SK-N-SH (cell line): ENCODE data around the gene POLR3GL. TPM values are rescaled to one million over a fixed set of nuclear protein-coding genes. Genes with fewer than 3 reads are reported as not detected.

Source experiments
- CTCF ChIA-PET: fragments of 300-600, 350-600 bp; formaldehyde crosslinking; extraction: SDS; loops from one replicate; lab custom pipeline; 2021; lab: Yijun Ruan, JAX
- POLR2A ChIA-PET: fragments of 350-600 bp; sonication (Branson Sonifier 250); formaldehyde crosslinking; extraction: SDS; loops from one replicate; lab custom pipeline; 2020; ENCODE audit warnings: antibody characterized with exemption, inconsistent platforms; lab: Yijun Ruan, JAX
- DNase-seq: peaks from one replicate; pipeline ENCODE4 v3.0.0; 2012
- H2AFZ ChIP-seq: fragments of 200-600 bp; sonication (generic); 2 replicates; pipeline ENCODE4 v1.8.1; 2016; ENCODE audit warnings: antibody characterized with exemption, mild to moderate bottlenecking, low read depth
- H3F3A ChIP-seq: fragments of 200-600 bp; sonication (generic); replicated peaks from 2 replicates; pipeline ENCODE3; 2016; ENCODE audit warnings: antibody characterized with exemption, mild to moderate bottlenecking; ENCODE audit not compliant: insufficient read depth
- H3K27ac ChIP-seq, 2 experiments: fragments of 200-500 bp in 1 of 2; fragments of 200-600 bp in 1 of 2; sonication (Bioruptor generic) in 1 of 2; sonication (generic), shearing (Covaris generic) in 1 of 2; 2 replicates each; pipeline versions ENCODE4 v1.5.1 to v1.6.1; 2014 to 2016; ENCODE audit warnings: low read depth in 2 of 2, inconsistent platforms in 1 of 2, low read length in 1 of 2, mild to moderate bottlenecking in 1 of 2, mixed read lengths in 1 of 2
- H3K27me3 ChIP-seq: fragments of 200-600 bp; sonication (generic), shearing (Covaris generic); 2 replicates; pipeline ENCODE4 v1.6.1; 2016; ENCODE audit warnings: mixed run types; ENCODE audit not compliant: insufficient read depth
- H3K36me3 ChIP-seq, 2 experiments: fragments of 200-500 bp in 1 of 2; fragments of 200-600 bp in 1 of 2; sonication (Bioruptor generic) in 1 of 2; sonication (generic) in 1 of 2; replicated peaks in 1 of 2; 2 replicates each; pipeline versions ENCODE3 to v1.5.1; 2014 to 2016; ENCODE audit warnings: low read length in 1 of 2, mild to moderate bottlenecking in 1 of 2; ENCODE audit not compliant: insufficient read depth in 2 of 2, control insufficient read depth in 1 of 2
- H3K4me1 ChIP-seq, 2 experiments: fragments of 200-500 bp in 1 of 2; fragments of 200-600 bp in 1 of 2; sonication (Bioruptor generic) in 1 of 2; sonication (generic), shearing (Covaris generic) in 1 of 2; 2 replicates each; pipeline versions ENCODE4 v1.5.1 to v1.6.1; 2014 to 2016; ENCODE audit warnings: low read depth in 1 of 2, low read length in 1 of 2, mixed run types in 1 of 2; ENCODE audit not compliant: insufficient read depth in 2 of 2, control insufficient read depth in 1 of 2
- H3K4me2 ChIP-seq: fragments of 200-600 bp; sonication (generic), shearing (Covaris generic); 2 replicates; pipeline ENCODE4 v1.6.1; 2017; ENCODE audit warnings: mixed run types
- H3K4me3 ChIP-seq, 2 experiments: fragments of 200-500 bp in 1 of 2; fragments of 200-600 bp in 1 of 2; sonication (Bioruptor generic) in 1 of 2; sonication (generic), shearing (Covaris generic) in 1 of 2; 2 replicates each; pipeline versions ENCODE4 v1.5.1 to v1.8.1; 2014 to 2016; ENCODE audit warnings: low read depth in 2 of 2, inconsistent platforms in 1 of 2, low read length in 1 of 2, mild to moderate bottlenecking in 1 of 2, mixed read lengths in 1 of 2, moderate library complexity in 1 of 2
- H3K79me2 ChIP-seq: fragments of 200-600 bp; sonication (generic); 2 replicates; pipeline ENCODE4 v1.8.1; 2017; ENCODE audit warnings: mild to moderate bottlenecking; ENCODE audit not compliant: insufficient read depth
- H3K9ac ChIP-seq: fragments of 200-600 bp; sonication (generic); 2 replicates; pipeline ENCODE4 v1.6.1; 2017; ENCODE audit warnings: mixed run types
- H3K9me2 ChIP-seq: fragments of 200-600 bp; sonication (generic); 2 replicates; pipeline ENCODE4 v1.6.1; 2017; ENCODE audit warnings: mixed run types
- H3K9me3 ChIP-seq: fragments of 200-600 bp; sonication (generic); 2 replicates; pipeline ENCODE4 v1.6.1; 2017; ENCODE audit warnings: mixed run types, mild to moderate bottlenecking, moderate library complexity
- H4K20me1 ChIP-seq: fragments of 200-600 bp; sonication (generic); 2 replicates; pipeline ENCODE4 v1.6.1; 2017; ENCODE audit warnings: mild to moderate bottlenecking, mixed run types; ENCODE audit not compliant: insufficient read depth
- CHD2 ChIP-seq: fragments of 150-350 bp; IDR thresholded peaks from 2 replicates; pipeline ENCODE4 v1.6.1; 2018; ENCODE audit warnings: low read length; ENCODE audit not compliant: partially characterized antibody
- ELF1 ChIP-seq: IDR thresholded peaks from 2 replicates; pipeline ENCODE4 v1.4.0; 2012
- FOSL2 ChIP-seq: IDR thresholded peaks from 2 replicates; pipeline ENCODE4 v1.4.0; 2012; ENCODE audit warnings: low read depth, mild to moderate bottlenecking, moderate library complexity, borderline replicate concordance
- FOXJ3 ChIP-seq: sonication (generic); formaldehyde crosslinking; IDR thresholded peaks from 2 replicates; pipeline ENCODE4 v1.5.1; 2020; ENCODE audit warnings: mild to moderate bottlenecking, missing genetic modification reagents
- GABPA ChIP-seq: IDR thresholded peaks from 2 replicates; pipeline ENCODE4 v1.4.0; 2012; ENCODE audit warnings: low read depth, mild to moderate bottlenecking
- POLR2AphosphoS5 ChIP-seq: IDR thresholded peaks from 2 replicates; pipeline ENCODE4 v1.6.1; 2012; ENCODE audit warnings: low read depth, low read length
- RAD21 ChIP-seq: IDR thresholded peaks from 2 replicates; pipeline ENCODE4 v1.6.1; 2012; ENCODE audit warnings: mild to moderate bottlenecking, low read length
- RFX5 ChIP-seq: IDR thresholded peaks from 2 replicates; pipeline ENCODE4 v1.6.1; 2012; ENCODE audit warnings: mild to moderate bottlenecking, improper control_type of control experiment, low read length
- RXRA ChIP-seq: IDR thresholded peaks from 2 replicates; pipeline ENCODE4 v1.4.0; 2012; ENCODE audit warnings: low read depth, mild to moderate bottlenecking, borderline replicate concordance
- TCF12 ChIP-seq: IDR thresholded peaks from 2 replicates; pipeline ENCODE4 v1.4.0; 2012
- TEAD4 ChIP-seq: IDR thresholded peaks from 2 replicates; pipeline ENCODE4 v1.4.0; 2012; ENCODE audit warnings: mild to moderate bottlenecking, borderline replicate concordance; ENCODE audit not compliant: insufficient read depth
- YY1 ChIP-seq: IDR thresholded peaks from 2 replicates; pipeline ENCODE4 v1.4.0; 2012; ENCODE audit warnings: low read depth, mild to moderate bottlenecking
- WGBS: methylation state at CpG from one replicate; pipeline ENCODE4 v1.1.6; 2017; ENCODE audit warnings: low lambda C conversion rate; 5-methylcytosine and 5-hydroxymethylcytosine counted together
- polyA plus RNA-seq, 3 experiments: library from polyadenylated mRNA; depleted of rRNA; stranded (reverse); fragments of >200 nt; gene quantifications; 2 replicates each; pipeline ENCODE4 v1.2.3, GENCODE V29; 2012
- TF ChIP-seq, protein P1 (sequence below): IDR thresholded peaks from 2 replicates; pipeline ENCODE4 v1.4.0; 2012; ENCODE audit warnings: low read depth
- TF ChIP-seq, protein P2 (sequence below): IDR thresholded peaks from 2 replicates; pipeline ENCODE4 v1.4.0; 2012; ENCODE audit warnings: low read depth, borderline replicate concordance
- TF ChIP-seq, protein P3 (sequence below): fragments of 200-600 bp; sonication (generic); IDR thresholded peaks from 2 replicates; pipeline ENCODE4 v1.6.1; 2017; ENCODE audit warnings: antibody characterized with exemption, mild to moderate bottlenecking, moderate library complexity

Gene POLR3GL
- polyA plus RNA-seq, 1 of the 3 experiments (the other 2 are of a cell fraction), result 15.8 TPM

DNA sequence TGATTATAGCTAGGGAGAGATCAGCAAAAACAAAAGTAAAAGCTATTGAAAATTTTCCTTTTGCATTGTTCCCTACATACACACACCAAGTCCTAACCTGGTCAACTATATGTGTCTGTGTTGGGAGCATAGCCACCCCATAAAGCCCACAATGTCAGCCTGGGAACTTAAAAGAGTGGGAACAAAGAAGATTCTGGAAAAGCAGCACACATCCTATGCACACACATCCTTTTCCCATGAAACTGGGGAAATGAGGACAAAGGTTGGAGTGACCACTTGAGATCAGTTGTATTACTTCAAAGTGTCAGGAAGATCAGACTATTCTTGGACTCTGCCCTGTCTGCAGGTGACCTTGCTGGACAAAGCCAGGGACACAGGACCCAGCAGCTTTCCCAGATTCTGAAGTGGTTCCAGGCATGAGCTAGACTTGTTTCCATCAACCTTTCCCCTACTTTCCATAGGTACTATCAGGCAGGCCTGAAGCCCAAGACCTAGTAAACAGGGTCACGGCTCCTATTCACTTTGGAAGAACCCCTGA lies 16.0 kb downstream of the POLR3GL start:
- H3K4me2 ChIP-seq, result 0 out of 2 replicates have a peak overlapping the region, but pooled peaks have one; percentile 49
- TF ChIP-seq RXRA, result no peak
- no peak for TF ChIP-seq RAD21
- no peak for TF ChIP-seq RFX5
- TF ChIP-seq, protein P1, sequence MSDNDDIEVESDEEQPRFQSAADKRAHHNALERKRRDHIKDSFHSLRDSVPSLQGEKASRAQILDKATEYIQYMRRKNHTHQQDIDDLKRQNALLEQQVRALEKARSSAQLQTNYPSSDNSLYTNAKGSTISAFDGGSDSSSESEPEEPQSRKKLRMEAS, result no peak
- no peak for TF ChIP-seq FOSL2
- no peak for TF ChIP-seq GABPA
- no peak for TF ChIP-seq CHD2
- no peak for TF ChIP-seq TEAD4
- H3K4me1 ChIP-seq, result peaks cover 34% of the 10 kb centered on the region in 2 experiments
- DNase-seq, result no peak
- H3K27ac ChIP-seq, result peak overlapping the region; percentile 87 to 92
- 100% methylated on average over 1 of the region's 1 CpG for WGBS
- no peak overlapping the region for H3K4me3 ChIP-seq
- H3K9me3 ChIP-seq, result no peaks in the 10 kb centered on the region
- peak overlapping the region; percentile 31 for H2AFZ ChIP-seq
- H3K79me2 ChIP-seq, result no peaks in the 10 kb centered on the region
- peaks cover 19% of the 10 kb centered on the region for H3F3A ChIP-seq
- H3K36me3 ChIP-seq, result peaks cover 0 to 5% of the 10 kb centered on the region in 2 experiments
- H4K20me1 ChIP-seq, result no peaks in the 10 kb centered on the region
- ChIA-PET CTCF (interaction anchor here (0.8 to 8.2 kb wide), 10 partner anchors 9 to 135 kb away, joined by 3 to 187 read pairs (median 36); partner anchors contain the start of genes ANKRD34A, LIX1L, NUDT17 and POLR3GL), POLR2A (interaction anchor here (0.7 to 2.3 kb wide), 6 partner anchors 8 to 53 kb away, joined by 3 to 8 read pairs (median 4); partner anchors contain the start of genes ANKRD34A, POLR3GL, RBM8A and TXNIP)
- H3K27me3 ChIP-seq, result no peaks in the 10 kb centered on the region
- H3K9ac ChIP-seq, result no peak overlapping the region
- no peaks in the 10 kb centered on the region for H3K9me2 ChIP-seq

DNA sequence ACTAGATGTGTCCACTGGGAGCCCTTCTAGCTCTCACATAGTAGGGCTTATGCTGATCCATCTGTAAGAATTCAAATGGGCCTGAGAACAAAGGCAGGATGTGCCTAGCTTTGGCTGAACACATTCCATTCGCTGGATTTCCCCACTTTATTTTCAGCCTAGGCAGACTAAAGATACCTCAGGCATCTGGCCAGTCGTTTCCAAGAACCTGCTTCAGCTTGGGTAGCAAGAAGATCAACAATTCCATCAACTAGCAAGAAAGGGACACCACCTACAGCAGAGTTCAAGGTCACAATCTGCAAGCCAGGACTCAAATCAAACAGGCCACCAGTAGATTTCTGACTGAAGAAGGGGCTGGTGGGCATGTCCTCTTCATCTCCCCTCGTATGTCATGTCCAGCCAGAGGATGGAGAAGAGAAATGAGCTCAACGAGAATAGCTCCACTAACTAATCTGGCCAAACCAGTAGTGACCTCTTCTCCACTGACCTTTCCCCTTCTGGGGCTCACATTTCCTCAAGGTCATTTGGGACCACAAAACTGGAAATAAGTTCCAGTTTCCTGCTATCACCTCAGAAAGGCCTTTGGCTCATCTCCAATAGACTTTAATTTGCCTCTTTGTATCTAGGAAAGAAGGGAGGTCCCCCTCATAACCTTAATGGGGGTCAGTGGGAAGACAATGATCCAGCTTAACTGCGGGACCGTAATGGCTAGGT lies 17.7 kb downstream of the POLR3GL start:
- no peak overlapping the region for H3K9ac ChIP-seq

DNA sequence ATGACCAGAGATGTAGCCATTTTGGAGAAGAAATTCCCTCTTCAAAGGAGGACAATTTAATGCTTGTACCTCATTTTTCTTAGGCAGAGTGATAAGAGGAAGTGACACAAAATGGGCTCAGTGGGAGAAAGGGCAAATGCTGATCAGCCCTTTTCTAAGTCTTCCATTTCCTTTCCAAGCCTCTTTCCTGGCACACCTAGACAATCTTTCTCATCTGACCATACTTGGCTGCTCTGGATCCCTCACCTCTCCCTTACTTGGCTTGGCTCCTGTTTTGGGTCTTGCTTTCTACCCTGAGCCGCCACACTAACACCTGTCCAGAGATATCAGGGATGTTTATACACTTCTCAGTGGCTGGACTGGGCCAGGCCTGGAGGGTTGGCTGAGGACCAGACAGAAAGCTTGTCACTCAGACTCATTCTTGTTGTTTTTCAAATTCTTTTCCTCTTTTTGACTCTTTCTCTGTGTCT lies 18.8 kb downstream of the POLR3GL start:
- H3K4me3 ChIP-seq, result no peak overlapping the region
- TF ChIP-seq ELF1 (no peak), RAD21 (no peak), YY1 (no peak), POLR2AphosphoS5 (no peak), CHD2 (no peak), TCF12 (no peak), FOXJ3 (CRISPR knock-in tag) (no peak), RFX5 (no peak)
- TF ChIP-seq, protein P2, sequence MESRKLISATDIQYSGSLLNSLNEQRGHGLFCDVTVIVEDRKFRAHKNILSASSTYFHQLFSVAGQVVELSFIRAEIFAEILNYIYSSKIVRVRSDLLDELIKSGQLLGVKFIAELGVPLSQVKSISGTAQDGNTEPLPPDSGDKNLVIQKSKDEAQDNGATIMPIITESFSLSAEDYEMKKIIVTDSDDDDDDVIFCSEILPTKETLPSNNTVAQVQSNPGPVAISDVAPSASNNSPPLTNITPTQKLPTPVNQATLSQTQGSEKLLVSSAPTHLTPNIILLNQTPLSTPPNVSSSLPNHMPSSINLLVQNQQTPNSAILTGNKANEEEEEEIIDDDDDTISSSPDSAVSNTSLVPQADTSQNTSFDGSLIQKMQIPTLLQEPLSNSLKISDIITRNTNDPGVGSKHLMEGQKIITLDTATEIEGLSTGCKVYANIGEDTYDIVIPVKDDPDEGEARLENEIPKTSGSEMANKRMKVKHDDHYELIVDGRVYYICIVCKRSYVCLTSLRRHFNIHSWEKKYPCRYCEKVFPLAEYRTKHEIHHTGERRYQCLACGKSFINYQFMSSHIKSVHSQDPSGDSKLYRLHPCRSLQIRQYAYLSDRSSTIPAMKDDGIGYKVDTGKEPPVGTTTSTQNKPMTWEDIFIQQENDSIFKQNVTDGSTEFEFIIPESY, result no peak
- TF ChIP-seq, protein P3, sequence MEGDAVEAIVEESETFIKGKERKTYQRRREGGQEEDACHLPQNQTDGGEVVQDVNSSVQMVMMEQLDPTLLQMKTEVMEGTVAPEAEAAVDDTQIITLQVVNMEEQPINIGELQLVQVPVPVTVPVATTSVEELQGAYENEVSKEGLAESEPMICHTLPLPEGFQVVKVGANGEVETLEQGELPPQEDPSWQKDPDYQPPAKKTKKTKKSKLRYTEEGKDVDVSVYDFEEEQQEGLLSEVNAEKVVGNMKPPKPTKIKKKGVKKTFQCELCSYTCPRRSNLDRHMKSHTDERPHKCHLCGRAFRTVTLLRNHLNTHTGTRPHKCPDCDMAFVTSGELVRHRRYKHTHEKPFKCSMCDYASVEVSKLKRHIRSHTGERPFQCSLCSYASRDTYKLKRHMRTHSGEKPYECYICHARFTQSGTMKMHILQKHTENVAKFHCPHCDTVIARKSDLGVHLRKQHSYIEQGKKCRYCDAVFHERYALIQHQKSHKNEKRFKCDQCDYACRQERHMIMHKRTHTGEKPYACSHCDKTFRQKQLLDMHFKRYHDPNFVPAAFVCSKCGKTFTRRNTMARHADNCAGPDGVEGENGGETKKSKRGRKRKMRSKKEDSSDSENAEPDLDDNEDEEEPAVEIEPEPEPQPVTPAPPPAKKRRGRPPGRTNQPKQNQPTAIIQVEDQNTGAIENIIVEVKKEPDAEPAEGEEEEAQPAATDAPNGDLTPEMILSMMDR, result no peak

More for the DNA sequence above, 17.7 kb downstream of the POLR3GL start:
- Histone ChIP-seq H3K27ac (no peak overlapping the region), H3K9me2 (no peaks in the 10 kb centered on the region), H3K4me3 (no peak overlapping the region), H2AFZ (no peak overlapping the region), H3F3A (peaks cover 19% of the 10 kb centered on the region), H3K9me3 (no peaks in the 10 kb centered on the region), H3K79me2 (no peaks in the 10 kb centered on the region), H3K4me2 (no peak overlapping the region), H3K36me3 (peaks cover 0 to 5% of the 10 kb centered on the region in 2 experiments), H3K27me3 (no peaks in the 10 kb centered on the region), H3K4me1 (peaks cover 34 to 38% of the 10 kb centered on the region in 2 experiments), H4K20me1 (no peaks in the 10 kb centered on the region)
- ChIA-PET CTCF (interaction anchor here (1.3 to 8.2 kb wide), 3 partner anchors 13 to 90 kb away, joined by 4 to 187 read pairs (median 37); no protein-coding TSS in a partner anchor), POLR2A (no interaction called here)
- TF ChIP-seq ELF1 (no peak), GABPA (no peak)
- DNase-seq, result no peak
- 80% methylated on average over 6 of the region's 6 CpGs for WGBS

More for the DNA sequence above, 18.8 kb downstream of the POLR3GL start:
- Histone ChIP-seq H3K9me3 (no peaks in the 10 kb centered on the region), H3K9me2 (no peaks in the 10 kb centered on the region), H2AFZ (no peak overlapping the region; the same call in 1 of the 2 replicates), H3K36me3 (peaks cover 0 to 1% of the 10 kb centered on the region in 2 experiments), H4K20me1 (no peaks in the 10 kb centered on the region), H3K4me2 (no peak overlapping the region), H3K27ac (no peak overlapping the region), H3F3A (peaks cover 19% of the 10 kb centered on the region), H3K79me2 (no peaks in the 10 kb centered on the region), H3K4me1 (peaks cover 28 to 32% of the 10 kb centered on the region in 2 experiments), H3K27me3 (no peaks in the 10 kb centered on the region), H3K9ac (no peak overlapping the region)
- POLR2A ChIA-PET, result no interaction called here
- 91% methylated on average over 1 of the region's 1 CpG for WGBS
- CTCF ChIA-PET, result interaction anchor here (1.1 to 6.4 kb wide), 3 partner anchors 13 to 91 kb away, joined by 3 to 37 read pairs (median 14); partner anchors contain the start of gene TXNIP
- no peak for DNase-seq
